ENCODE measurements around the gene EPM2A.
"Not testable (repeated sequence)": the region's sequence is repeated elsewhere in the genome, so short reads cannot be mapped to it uniquely, and the experiment has no call there.

Gene EPM2A

GRCh38 chr6:145735356-145736165 lies at the start of gene EPM2A:
TSS of gene EPM2A (minus strand) at chr6:145735520. CDS start at chr6:145735498, 22 bp downstream.
- DNase-seq, result peak; percentile 32

GRCh38 chr6:145784683-145785082 lies 49.4 kb upstream of the EPM2A start:
- peak; percentile 61 for DNase-seq

- DNase-seq, result peak; percentile 38
These were observed 48.5 kb upstream of the EPM2A start for GRCh38 chr6:145783796-145784195.

- DNase-seq, result no peak
These were observed 37.5 kb upstream of the EPM2A start for GRCh38 chr6:145772846-145773245.

DNA sequence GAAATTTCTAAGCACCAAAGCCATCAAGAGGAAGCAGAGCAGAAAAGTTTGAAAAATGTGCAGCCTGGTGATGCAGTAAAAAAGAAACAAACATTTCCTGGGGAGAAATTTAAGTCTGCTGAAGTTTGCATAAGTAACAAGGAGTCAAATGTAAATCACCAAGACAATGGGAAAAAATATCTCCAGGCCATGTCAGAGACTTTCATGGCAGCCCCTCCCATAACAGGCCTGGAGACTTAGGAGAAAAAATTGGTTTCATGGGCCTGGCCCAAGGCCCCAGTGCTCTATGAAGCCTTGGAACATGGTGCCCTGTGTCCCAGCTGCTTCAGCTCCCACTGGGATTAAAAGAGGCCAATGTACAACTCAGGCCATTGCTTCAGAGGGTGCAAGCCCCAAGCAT lies 30.1 kb upstream of the EPM2A start:
- no peak for DNase-seq

- no peak for DNase-seq
These were observed 28.4 kb upstream of the EPM2A start for GRCh38 chr6:145763742-145764141.

- DNase-seq, result no peak
These were observed 26.3 kb upstream of the EPM2A start for GRCh38 chr6:145761584-145761983.

DNA sequence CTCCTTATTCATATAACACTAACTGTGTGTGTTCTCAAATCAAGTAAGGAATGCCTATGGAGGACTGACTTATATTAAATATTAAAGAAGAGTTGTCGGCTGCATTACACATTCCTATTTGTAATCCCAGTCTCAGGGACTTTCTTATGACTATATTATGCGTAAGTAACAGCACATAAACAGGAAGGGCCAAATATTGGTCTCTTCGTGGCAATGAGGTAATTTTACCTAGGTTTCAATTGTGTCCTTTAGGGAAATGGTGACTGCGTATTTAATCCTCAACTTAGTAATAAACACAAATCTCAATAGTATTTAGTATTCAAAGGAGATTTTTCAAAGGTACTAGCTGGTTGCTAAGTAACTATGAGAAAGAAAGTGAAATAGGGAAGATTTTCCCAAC lies 22.8 kb upstream of the EPM2A start:
- DNase-seq, result no peak

- no peak for DNase-seq
These were observed 20.9 kb upstream of the EPM2A start for GRCh38 chr6:145756170-145756662.

DNA sequence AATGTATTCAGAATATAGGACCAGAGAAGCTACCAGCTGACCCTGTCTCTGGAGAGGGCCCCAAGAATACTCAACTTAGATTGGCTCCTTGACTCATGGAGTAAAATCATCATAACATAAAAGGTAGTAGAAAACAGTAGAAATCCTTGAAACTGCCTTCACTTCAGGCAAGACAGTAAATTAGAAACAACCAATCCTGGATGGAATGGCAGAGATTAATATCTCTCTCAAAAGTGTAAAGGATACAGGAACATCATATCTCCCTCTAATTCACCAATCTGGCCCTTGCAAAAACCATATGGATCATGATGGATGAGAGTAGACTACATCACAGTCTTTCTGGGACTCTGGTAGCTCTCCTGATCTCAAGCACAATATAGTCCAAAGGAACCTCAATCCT lies 20.4 kb upstream of the EPM2A start:
- no peak for DNase-seq

- DNase-seq, result no peak
These were observed 17.3 kb upstream of the EPM2A start for GRCh38 chr6:145752638-145753037.

DNA sequence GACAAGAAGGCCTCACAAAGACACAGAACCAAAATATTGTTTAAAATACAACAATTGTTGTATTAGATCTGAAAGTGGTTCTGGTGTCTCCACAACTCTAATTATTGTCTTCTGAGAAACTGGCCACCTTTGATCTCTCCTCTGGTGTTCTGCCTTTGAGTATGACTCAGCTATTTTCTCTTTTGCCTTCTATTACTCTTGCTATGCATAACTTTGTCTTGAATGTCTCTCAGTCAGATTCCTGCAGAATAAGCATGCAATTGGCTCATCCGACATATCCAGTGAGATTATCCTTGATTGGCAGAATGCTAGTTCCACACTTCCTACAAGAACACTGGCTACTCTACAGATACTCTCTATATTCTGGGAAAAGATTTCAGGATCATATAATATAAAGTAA lies 14.3 kb upstream of the EPM2A start:
- DNase-seq, result no peak

- DNase-seq, result no peak
These were observed 10.5 kb upstream of the EPM2A start for GRCh38 chr6:145745861-145746260.

DNA sequence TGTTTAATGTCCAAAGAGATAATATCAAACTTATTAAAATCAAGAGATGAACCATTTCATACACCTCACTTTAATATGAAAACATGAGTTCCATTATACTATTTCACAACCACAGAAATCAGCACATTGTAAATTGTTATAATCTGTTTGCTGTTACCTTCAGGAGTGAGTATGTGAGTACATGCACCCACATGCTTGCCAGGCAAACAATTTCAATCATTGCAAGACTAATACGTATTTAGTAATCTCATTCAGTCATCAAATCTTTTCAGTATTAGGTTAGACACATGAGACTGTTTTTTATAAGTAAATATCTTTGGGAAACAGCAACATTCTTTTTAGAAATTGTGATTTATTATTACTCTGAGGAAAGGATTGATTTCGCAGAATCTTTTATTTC lies 9.3 kb upstream of the EPM2A start:
- no peak for DNase-seq

- DNase-seq, result no peak
These were observed 8.0 kb upstream of the EPM2A start for GRCh38 chr6:145743332-145743731.

DNA sequence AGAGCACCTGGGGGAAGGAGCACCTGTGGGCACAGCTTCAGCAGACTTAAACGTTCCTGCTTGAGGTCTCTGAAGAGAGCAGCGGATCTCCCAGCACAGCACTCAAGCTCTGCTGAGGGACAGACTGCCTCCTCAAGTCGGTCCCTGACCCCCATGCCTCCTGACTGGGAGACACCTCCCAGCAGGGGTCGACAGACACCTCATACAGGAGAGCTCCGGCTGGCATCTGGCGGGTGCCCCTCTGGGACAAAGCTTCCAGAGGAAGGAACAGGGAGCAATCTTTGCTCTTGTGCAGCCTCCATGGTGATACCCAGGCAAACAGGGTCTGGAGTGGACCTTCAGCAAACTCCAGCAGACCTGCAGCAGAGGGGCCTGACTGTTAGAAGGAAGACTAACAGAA lies 7.2 kb upstream of the EPM2A start:
- not testable (repeated sequence) for DNase-seq

DNA sequence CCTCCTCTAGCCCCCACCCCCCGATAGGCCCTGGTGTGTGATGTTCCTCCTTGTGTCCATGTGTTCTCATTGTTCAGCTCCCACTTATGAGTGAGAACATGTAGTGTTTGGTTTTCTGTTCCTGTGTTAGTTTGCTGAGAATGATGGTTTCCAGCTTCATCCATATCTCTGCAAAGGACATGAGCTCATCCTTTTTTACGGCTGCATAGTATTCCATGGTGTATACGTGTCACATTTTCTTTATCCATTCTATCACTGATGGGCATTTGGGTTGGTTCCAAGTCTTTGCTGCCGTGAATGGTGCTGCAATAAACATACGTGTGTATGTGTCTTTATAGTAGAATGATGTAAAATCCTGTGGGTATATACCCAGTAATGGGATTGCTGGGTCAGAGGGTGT lies 4.4 kb upstream of the EPM2A start:
- DNase-seq, result not testable (repeated sequence)

DNA sequence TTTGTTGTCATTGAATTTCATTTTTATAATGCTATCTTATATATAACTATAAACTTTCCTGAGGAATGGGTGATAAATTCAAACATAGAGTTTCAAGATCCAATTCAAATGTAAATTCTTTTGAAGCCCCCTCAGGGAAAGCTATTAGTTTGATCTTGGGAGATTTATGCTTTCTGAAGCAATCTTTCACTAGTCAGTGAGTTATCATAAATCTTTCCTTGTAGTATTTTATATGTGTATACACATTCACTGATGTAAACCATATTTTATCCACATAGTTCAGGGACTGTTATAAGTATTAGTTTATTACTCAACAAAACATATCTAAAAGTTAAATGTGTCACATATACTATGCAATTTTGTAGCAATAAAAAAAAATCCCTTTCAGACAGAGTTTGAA lies 2.9 kb upstream of the EPM2A start:
- DNase-seq, result no peak

DNA sequence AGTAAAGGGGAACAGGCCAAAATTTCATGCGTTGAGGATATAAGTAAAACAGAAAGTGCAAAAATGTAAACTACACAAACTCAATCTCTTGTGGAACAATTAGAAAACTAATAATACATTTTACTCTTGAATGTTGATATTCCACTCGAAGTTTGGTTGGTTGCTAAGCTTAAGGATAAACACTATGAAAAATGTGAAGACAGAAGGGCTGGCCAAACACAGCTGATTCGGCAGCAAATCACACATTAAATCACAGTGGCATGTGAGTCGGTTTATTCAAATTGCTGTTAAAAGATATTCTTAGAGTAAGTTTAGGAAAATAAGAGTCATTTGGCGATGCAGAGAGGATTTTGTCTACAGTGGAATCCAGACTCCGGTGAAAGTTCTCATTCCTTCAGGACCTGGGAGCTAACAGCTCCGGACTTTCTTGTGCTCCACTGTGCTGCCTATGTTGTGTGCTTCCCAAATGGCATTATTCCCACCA lies 1.4 kb upstream of the EPM2A start:
- no peak for DNase-seq

DNA sequence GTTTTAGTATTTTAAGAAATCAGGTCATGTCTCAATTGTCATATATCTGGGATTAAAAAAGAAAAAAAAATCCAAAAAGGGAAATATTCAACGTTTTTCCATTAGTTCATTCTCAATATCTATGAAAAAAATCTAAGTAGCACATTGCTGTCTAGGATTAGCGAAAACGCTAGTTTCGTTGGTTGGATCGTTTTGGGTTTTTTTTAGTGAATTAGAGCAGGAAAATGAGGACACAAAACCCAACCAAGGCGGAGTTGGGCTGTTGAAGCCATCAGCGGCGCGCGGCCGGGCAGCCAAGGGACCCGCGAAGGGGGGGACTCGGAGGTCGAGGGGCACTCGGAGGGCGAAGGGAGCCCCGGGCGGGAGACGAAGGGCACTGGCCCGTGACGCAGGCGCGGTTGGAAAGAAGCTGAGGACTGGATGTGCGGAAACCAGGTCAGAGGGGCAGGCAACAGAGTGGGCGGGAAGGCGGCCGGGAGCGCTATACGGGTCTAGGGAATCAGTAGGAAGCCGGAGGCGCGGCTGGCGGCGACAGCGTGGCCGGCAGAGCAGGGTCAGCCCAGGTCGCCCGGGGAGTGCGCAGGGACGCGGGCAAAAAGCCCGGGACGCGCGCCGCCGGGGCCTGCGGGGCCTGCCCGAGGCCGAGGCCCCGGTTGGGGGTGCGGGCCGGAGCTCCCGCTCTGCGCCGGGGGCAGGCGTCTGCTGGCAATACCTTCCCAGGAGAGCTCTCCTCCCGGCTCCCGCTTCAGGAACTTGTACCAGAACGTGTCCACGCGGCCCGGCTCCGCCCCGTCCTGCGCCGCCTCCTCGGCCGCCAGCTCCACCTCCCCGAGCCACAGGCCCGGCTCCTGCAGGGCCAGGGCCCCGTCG lies 599 bp downstream of the EPM2A start:
- DNase-seq, result peak; percentile 53

- DNase-seq, result no peak
These were observed 1.5 kb downstream of the EPM2A start for GRCh38 chr6:145733810-145734209.

GRCh38 chr6:145733207-145733606 lies 2.1 kb downstream of the EPM2A start:
- no peak for DNase-seq

DNA sequence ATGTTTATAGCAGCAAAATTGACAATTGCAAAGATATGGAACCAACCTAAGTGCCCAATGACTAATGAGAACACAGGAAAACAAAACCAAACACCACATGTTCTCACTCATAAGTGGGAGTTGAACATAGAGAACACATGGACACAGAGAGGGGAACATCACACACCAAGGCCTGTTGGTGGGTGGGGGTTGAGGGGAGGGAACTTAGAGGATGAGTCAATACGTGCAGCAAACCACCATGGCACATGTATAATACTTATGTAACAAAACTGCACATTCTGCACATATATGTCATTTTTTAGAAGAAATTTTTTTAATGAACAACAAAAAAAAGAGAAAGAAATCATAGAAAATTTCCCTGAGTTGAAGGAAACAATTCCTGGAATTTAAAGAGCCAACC lies 3.9 kb downstream of the EPM2A start:
- DNase-seq, result no peak

- DNase-seq, result no peak
These were observed 5.4 kb downstream of the EPM2A start for GRCh38 chr6:145729887-145730286.

All from NCI-H2029 (cell line).